WTC11 (cell line): ENCODE results near the gene LIMS1. TPM values are rescaled to one million over a fixed set of nuclear protein-coding genes. Genes with fewer than 3 reads are reported as not detected.

Experiments
- ATAC-seq: fragments of 200-7000 bp; cut with Tn5 transposase; 2 replicates; pipeline ENCODE4 v1.10.0; 2021; ENCODE audit warnings: mild to moderate bottlenecking, moderate library complexity
- CTCF ChIA-PET: fragments of 300-600 bp; sonication (Branson Sonifier 250); formaldehyde crosslinking; loops from one replicate; lab custom pipeline; 2021; ENCODE audit warnings: antibody characterized with exemption; lab: Charles Lee
- POLR2A ChIA-PET: fragments of 350-600 bp; sonication (Branson Sonifier 250); formaldehyde crosslinking; loops from one replicate; lab custom pipeline; 2021; ENCODE audit warnings: antibody characterized with exemption; lab: Charles Lee
- DNase-seq: peaks from one replicate; pipeline ENCODE4 v3.0.0; 2021; ENCODE audit warnings: low spot score
- H3K27ac Mint-ChIP-seq: 2 replicates; pipeline ENCODE4 v1.8.0; 2021; ENCODE audit warnings: mixed read lengths
- H3K27me3 Mint-ChIP-seq: 2 replicates; pipeline ENCODE4 v1.8.0; 2021; ENCODE audit warnings: low read depth, mild to moderate bottlenecking, moderate library complexity, mixed read lengths
- H3K36me3 Mint-ChIP-seq: 2 replicates; pipeline ENCODE4 v1.8.0; 2021; ENCODE audit warnings: mixed read lengths
- H3K4me1 Mint-ChIP-seq: 2 replicates; pipeline ENCODE4 v1.8.0; 2022; ENCODE audit warnings: mixed read lengths
- H3K4me3 Mint-ChIP-seq: 2 replicates; pipeline ENCODE4 v1.8.0; 2021; ENCODE audit warnings: mild to moderate bottlenecking, moderate library complexity, mixed read lengths
- H3K9me3 Mint-ChIP-seq: 2 replicates; pipeline ENCODE4 v1.8.0; 2021; ENCODE audit warnings: mixed read lengths
- ATF1 ChIP-seq: sonication (generic); formaldehyde crosslinking; IDR thresholded peaks from 2 replicates; pipeline ENCODE4 v1.8.1; 2023; ENCODE audit warnings: mild to moderate bottlenecking, moderate library complexity, missing genetic modification reagents
- ATF2 ChIP-seq: sonication (generic); formaldehyde crosslinking; IDR thresholded peaks from 2 replicates; pipeline ENCODE4 v1.8.1; 2022; ENCODE audit warnings: low read depth, missing genetic modification reagents, borderline replicate concordance
- E2F4 ChIP-seq: sonication (generic); formaldehyde crosslinking; IDR thresholded peaks from 2 replicates; pipeline ENCODE4 v1.8.1; 2022; ENCODE audit warnings: low read depth, mild to moderate bottlenecking, moderate library complexity, missing genetic modification reagents, borderline replicate concordance
- ETV6 ChIP-seq: sonication (generic); formaldehyde crosslinking; IDR thresholded peaks from 2 replicates; pipeline ENCODE4 v1.8.1; 2022; ENCODE audit warnings: mild to moderate bottlenecking, missing genetic modification reagents
- FOXK1 ChIP-seq: sonication (generic); formaldehyde crosslinking; IDR thresholded peaks from 2 replicates; pipeline ENCODE4 v1.8.0; 2022; ENCODE audit warnings: mild to moderate bottlenecking, moderate library complexity, missing genetic modification reagents
- GRHL2 ChIP-seq: fragments of 250-450 bp; sonication (Bioruptor Pico); IDR thresholded peaks from 2 replicates; pipeline ENCODE4 v1.8.0; 2022; ENCODE audit warnings: mild to moderate bottlenecking, moderate library complexity; ENCODE audit not compliant: insufficient replicate concordance, severe bottlenecking
- GTF2I ChIP-seq: fragments of 250-450 bp; sonication (Bioruptor Pico); conservative IDR thresholded peaks from 2 replicates; pipeline ENCODE4 v1.4.0; 2021; ENCODE audit warnings: mild to moderate bottlenecking
- HMGA2 ChIP-seq: fragments of 250-450 bp; sonication (Bioruptor Pico); IDR thresholded peaks from 2 replicates; pipeline ENCODE4 v1.4.0; 2021; ENCODE audit warnings: mild to moderate bottlenecking, moderate library complexity
- HMGXB4 ChIP-seq: sonication (generic); formaldehyde crosslinking; IDR thresholded peaks from 2 replicates; pipeline ENCODE4 v1.8.1; 2023; ENCODE audit warnings: mild to moderate bottlenecking, moderate library complexity, missing genetic modification reagents
- JUN ChIP-seq: sonication (generic); formaldehyde crosslinking; IDR thresholded peaks from 2 replicates; pipeline ENCODE4 v1.8.0; 2023; ENCODE audit warnings: mild to moderate bottlenecking, missing genetic modification reagents
- MAX ChIP-seq: sonication (generic); formaldehyde crosslinking; IDR thresholded peaks from 2 replicates; pipeline ENCODE4 v1.8.0; 2022; ENCODE audit warnings: mild to moderate bottlenecking, missing genetic modification reagents
- MXD4 ChIP-seq: fragments of 250-450 bp; sonication (Bioruptor Pico); IDR thresholded peaks from 2 replicates; pipeline ENCODE4 v1.8.0; 2021; ENCODE audit warnings: mild to moderate bottlenecking, moderate library complexity, borderline replicate concordance
- NFE2L1 ChIP-seq: sonication (generic); formaldehyde crosslinking; IDR thresholded peaks from 2 replicates; pipeline ENCODE4 v1.8.1; 2023; ENCODE audit warnings: missing genetic modification reagents
- NFYB ChIP-seq: sonication (generic); formaldehyde crosslinking; conservative IDR thresholded peaks from 2 replicates; pipeline ENCODE4 v1.8.0; 2022; ENCODE audit warnings: low read depth, missing genetic modification reagents
- OVOL2 ChIP-seq: fragments of 250-450 bp; sonication (Bioruptor Pico); IDR thresholded peaks from 2 replicates; pipeline ENCODE4 v1.9.0; 2021; ENCODE audit warnings: mild to moderate bottlenecking, borderline replicate concordance
- PREB ChIP-seq: sonication (generic); formaldehyde crosslinking; IDR thresholded peaks from 2 replicates; pipeline ENCODE4 v1.8.1; 2022; ENCODE audit warnings: mild to moderate bottlenecking, missing genetic modification reagents, moderate library complexity, borderline replicate concordance
- SMAD3 ChIP-seq: sonication (generic); formaldehyde crosslinking; IDR thresholded peaks from 2 replicates; pipeline ENCODE4 v1.8.0; 2022; ENCODE audit warnings: missing genetic modification reagents, mild to moderate bottlenecking, borderline replicate concordance
- SOX15 ChIP-seq: fragments of 250-450 bp; sonication (Bioruptor Pico); IDR thresholded peaks from 2 replicates; pipeline ENCODE4 v1.9.0; 2021; ENCODE audit warnings: mild to moderate bottlenecking
- TEAD1 ChIP-seq: sonication (generic); formaldehyde crosslinking; IDR thresholded peaks from 2 replicates; pipeline ENCODE4 v1.8.0; 2022; ENCODE audit warnings: mild to moderate bottlenecking, missing genetic modification reagents
- USF1 ChIP-seq: sonication (generic); formaldehyde crosslinking; IDR thresholded peaks from 2 replicates; pipeline ENCODE4 v1.8.0; 2022; ENCODE audit warnings: mild to moderate bottlenecking, missing genetic modification reagents
- ZNF121 ChIP-seq: sonication (generic); formaldehyde crosslinking; IDR thresholded peaks from 2 replicates; pipeline ENCODE4 v1.8.0; 2023; ENCODE audit warnings: missing genetic modification reagents
- ZNF263 ChIP-seq: sonication (generic); formaldehyde crosslinking; IDR thresholded peaks from 2 replicates; pipeline ENCODE4 v1.8.1; 2022; ENCODE audit warnings: low read depth, mild to moderate bottlenecking, moderate library complexity, missing genetic modification reagents
- ZNF317 ChIP-seq: sonication (generic); formaldehyde crosslinking; IDR thresholded peaks from 2 replicates; pipeline ENCODE4 v1.8.1; 2023; ENCODE audit warnings: low read depth, mild to moderate bottlenecking, moderate library complexity, missing genetic modification reagents, borderline replicate concordance
- ZNF396 ChIP-seq: fragments of 250-450 bp; sonication (Bioruptor Pico); IDR thresholded peaks from 2 replicates; pipeline ENCODE4 v1.8.0; 2021; ENCODE audit warnings: mild to moderate bottlenecking, moderate library complexity, borderline replicate concordance
- ZNF416 ChIP-seq: fragments of 250-450 bp; sonication (Bioruptor Pico); IDR thresholded peaks from 2 replicates; pipeline ENCODE4 v1.9.0; 2021; ENCODE audit warnings: mild to moderate bottlenecking, inconsistent platforms
- total RNA-seq: library from RNA; stranded (reverse); gene quantifications from 3 replicates; pipeline ENCODE4 v1.2.3, GENCODE V29; 2021
- TF ChIP-seq, protein P1 (sequence below): fragments of 250-450 bp; sonication (Bioruptor Pico); IDR thresholded peaks from 2 replicates; pipeline ENCODE4 v2.1.2; 2022; ENCODE audit warnings: mild to moderate bottlenecking, moderate library complexity

The LIMS1 gene
- total RNA-seq, 1 experiment from 2014 or later: 50.6 TPM

DNA sequence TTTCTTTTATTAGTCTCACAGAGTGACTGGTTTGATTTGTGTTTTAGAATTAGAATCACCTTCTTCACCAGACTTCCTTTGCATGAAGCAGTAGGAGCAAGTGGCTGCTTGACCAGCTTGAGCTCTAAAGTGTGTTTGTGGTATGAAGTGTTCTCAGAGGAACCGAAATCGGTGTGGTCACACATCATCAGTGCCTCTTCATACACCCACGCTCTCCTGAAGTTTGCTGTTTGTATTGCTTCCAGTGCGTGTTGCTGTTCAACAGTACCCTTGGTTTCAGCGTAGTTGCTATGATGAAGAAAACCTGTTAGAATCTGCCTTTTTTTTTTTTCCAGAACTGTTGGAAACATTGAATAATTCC, 77.9 kb downstream of the LIMS1 start:
- H3K4me1 Mint-ChIP-seq: peaks cover 29% of the 10 kb centered on the region
- no peaks in the 10 kb centered on the region for H3K9me3 Mint-ChIP-seq
- CTCF ChIA-PET: interaction anchor here (6.4 kb wide), 1 partner anchor 25 kb away, joined by 65 read pairs; no protein-coding TSS in a partner anchor
- H3K36me3 Mint-ChIP-seq: no peaks in the 10 kb centered on the region
- no peaks in the 10 kb centered on the region for H3K27me3 Mint-ChIP-seq
- no peak overlapping the region for H3K27ac Mint-ChIP-seq
- TF ChIP-seq OVOL2 (CRISPR knock-in tag): no peak
- no peak for TF ChIP-seq ATF1 (CRISPR knock-in tag)
- TF ChIP-seq TEAD1 (CRISPR knock-in tag): no peak
- no peak for TF ChIP-seq E2F4
- TF ChIP-seq JUN (CRISPR knock-in tag): no peak
- no peak for TF ChIP-seq HMGXB4 (CRISPR knock-in tag)
- TF ChIP-seq GRHL2 (CRISPR knock-in tag): no peak
- no peak for TF ChIP-seq PREB
- TF ChIP-seq ETV6: no peak
- TF ChIP-seq ATF2 (CRISPR knock-in tag): no peak
- no peak for TF ChIP-seq USF1 (CRISPR knock-in tag)
- TF ChIP-seq SMAD3 (CRISPR knock-in tag): no peak
- no peak for TF ChIP-seq HMGA2
- no peak for TF ChIP-seq MXD4 (CRISPR knock-in tag)
- no peak for TF ChIP-seq ZNF416
- no peak for TF ChIP-seq NFE2L1 (CRISPR knock-in tag)
- no peak for DNase-seq
- no peak for ATAC-seq
- H3K4me3 Mint-ChIP-seq: no peak overlapping the region
- POLR2A ChIA-PET: no interaction called here

DNA sequence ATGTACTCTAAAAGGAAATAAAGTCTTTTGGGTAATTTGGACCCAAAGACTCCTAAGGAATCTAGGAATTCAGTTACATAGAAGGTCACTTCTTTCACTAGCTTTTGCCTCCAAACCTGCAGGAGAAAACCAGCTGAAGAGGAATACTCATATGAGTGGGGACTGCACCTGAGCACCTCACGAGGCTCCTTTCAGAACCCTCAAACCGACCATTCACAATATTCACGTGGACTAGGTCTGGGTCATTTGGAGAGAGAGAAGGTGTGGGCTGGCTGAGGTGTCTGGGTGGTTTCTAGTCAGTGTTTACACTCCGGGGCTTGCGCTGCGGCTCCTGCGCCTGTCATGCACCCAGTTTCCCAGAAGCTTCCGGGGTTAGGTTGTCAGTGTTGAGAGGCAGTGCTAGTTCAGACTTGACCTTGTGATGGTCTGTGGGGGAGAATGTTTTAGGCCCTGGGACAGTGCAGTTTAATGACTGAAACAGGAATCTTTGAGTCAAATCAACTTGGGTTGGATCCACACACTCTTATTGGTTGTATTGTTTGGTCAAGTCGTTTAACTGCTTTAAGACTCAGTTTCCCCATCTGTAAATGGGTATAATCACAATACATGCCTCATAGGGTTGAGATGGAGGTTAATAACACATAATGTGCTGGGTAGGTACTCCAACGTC, 78.4 kb downstream of the LIMS1 start:
- DNase-seq: no peak
- Mint-ChIP-seq H3K27ac (no peak overlapping the region), H3K4me3 (no peak overlapping the region), H3K4me1 (peaks cover 31% of the 10 kb centered on the region), H3K27me3 (no peaks in the 10 kb centered on the region), H3K36me3 (no peaks in the 10 kb centered on the region), H3K9me3 (no peaks in the 10 kb centered on the region)
- ChIA-PET CTCF (interaction anchor here (6.4 kb wide), 1 partner anchor 24 kb away, joined by 65 read pairs; no protein-coding TSS in a partner anchor), POLR2A (no interaction called here)
- ATAC-seq: no peak
- TF ChIP-seq NFYB (CRISPR knock-in tag) (no peak), FOXK1 (CRISPR knock-in tag) (no peak), SMAD3 (CRISPR knock-in tag) (no peak), MAX (CRISPR knock-in tag) (no peak), SOX15 (CRISPR knock-in tag) (no peak), ZNF263 (CRISPR knock-in tag) (no peak), GTF2I (CRISPR knock-in tag) (no peak), ZNF396 (CRISPR knock-in tag) (no peak), ZNF121 (CRISPR knock-in tag) (no peak), ATF2 (CRISPR knock-in tag) (no peak), USF1 (CRISPR knock-in tag) (no peak), ZNF317 (CRISPR knock-in tag) (no peak)
- TF ChIP-seq, protein P1, sequence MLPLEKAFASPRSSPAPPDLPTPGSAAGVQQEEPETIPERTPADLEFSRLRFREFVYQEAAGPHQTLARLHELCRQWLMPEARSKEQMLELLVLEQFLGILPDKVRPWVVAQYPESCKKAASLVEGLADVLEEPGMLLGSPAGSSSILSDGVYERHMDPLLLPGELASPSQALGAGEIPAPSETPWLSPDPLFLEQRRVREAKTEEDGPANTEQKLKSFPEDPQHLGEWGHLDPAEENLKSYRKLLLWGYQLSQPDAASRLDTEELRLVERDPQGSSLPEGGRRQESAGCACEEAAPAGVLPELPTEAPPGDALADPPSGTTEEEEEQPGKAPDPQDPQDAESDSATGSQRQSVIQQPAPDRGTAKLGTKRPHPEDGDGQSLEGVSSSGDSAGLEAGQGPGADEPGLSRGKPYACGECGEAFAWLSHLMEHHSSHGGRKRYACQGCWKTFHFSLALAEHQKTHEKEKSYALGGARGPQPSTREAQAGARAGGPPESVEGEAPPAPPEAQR (CRISPR knock-in tag): no peak
